Right atrium auricular region (tissue), 2 donors: Measurements from ENCODE around the gene AP2A2. TPM values are rescaled to one million over a fixed set of nuclear protein-coding genes. Genes with fewer than 3 reads are reported as not detected.
"Not testable (repeated sequence)": the region's sequence is repeated elsewhere in the genome, so short reads cannot be mapped to it uniquely, and the experiment has no call there.

Source experiments
- DNase-seq: peaks from one replicate; pipeline ENCODE4 v3.0.0-alpha.2; 2019; ENCODE audit warnings: low spot score
- H3K27ac ChIP-seq, 2 donors: fragments of 200-600 bp; sonication (generic); 1 replicate in 1 of 2; 2 replicates in 1 of 2; pipeline ENCODE4 v1.5.1; 2016 to 2019
- H3K27me3 ChIP-seq, 2 donors: fragments of 200-600 bp; sonication (generic); one replicate each; pipeline versions ENCODE4 v1.5.1 to v1.6.0; 2017 to 2019
- H3K36me3 ChIP-seq: fragments of 200-600 bp; sonication (generic); one replicate; pipeline ENCODE4 v1.5.1; 2016
- H3K4me1 ChIP-seq, 2 donors: fragments of 200-600 bp; sonication (generic); one replicate each; pipeline versions ENCODE4 v1.5.1 to v1.6.0; 2017 to 2019
- H3K4me3 ChIP-seq, 2 donors: fragments of 200-600 bp; sonication (generic); 1 replicate in 1 of 2; 2 replicates in 1 of 2; pipeline ENCODE4 v1.5.1; 2017 to 2019; ENCODE audit warnings: mild to moderate bottlenecking in 1 of 2, moderate library complexity in 1 of 2
- H3K9me3 ChIP-seq, 2 donors: fragments of 200-600 bp; sonication (generic); one replicate each; pipeline ENCODE4 v1.5.1; 2019
- CTCF ChIP-seq, 2 donors: fragments of 200-600 bp; sonication (generic); IDR thresholded peaks; one replicate each; pipeline ENCODE4 v1.5.1; 2019; ENCODE audit warnings: antibody characterized with exemption in 2 of 2
- total RNA-seq, 2 donors: library from RNA; depleted of rRNA; stranded (reverse); fragments of >200 nt; gene quantifications; one replicate each; pipeline ENCODE4 v1.1.0, GENCODE V29; 2016

Gene AP2A2
- total RNA-seq, 2 donors from 2014 or later, result 28.8 to 41.7 TPM

- no peak for DNase-seq
- no peak for TF ChIP-seq CTCF (IDR thresholded peaks at IDR 0.05)
- H3K9me3 ChIP-seq, result no peaks in the 10 kb centered on the region
These were observed 45.5 kb downstream of the AP2A2 start for GRCh38 chr11:971092-971690.

GRCh38 chr11:971731-972365, 46.2 kb downstream of the AP2A2 start:
- Histone ChIP-seq H3K36me3 (peaks cover 41% of the 10 kb centered on the region), H3K27me3 (no peaks in the 10 kb centered on the region), H3K4me1 (peaks cover 0 to 13% of the 10 kb centered on the region in 2 donors), H3K9me3 (no peaks in the 10 kb centered on the region), H3K27ac (no peak overlapping the region), H3K4me3 (no peak overlapping the region)
- TF ChIP-seq CTCF (IDR thresholded peaks at IDR 0.05), result no peak
- DNase-seq, result no peak

More at GRCh38 chr11:971092-971690, 45.5 kb downstream of the AP2A2 start:
- peaks cover 41% of the 10 kb centered on the region for H3K36me3 ChIP-seq
- H3K4me1 ChIP-seq, result peaks cover 0 to 13% of the 10 kb centered on the region in 2 donors
- H3K4me3 ChIP-seq, result no peak overlapping the region
- no peak overlapping the region for H3K27ac ChIP-seq
- no peaks in the 10 kb centered on the region for H3K27me3 ChIP-seq

GRCh38 chr11:972523-973211, 47.0 kb downstream of the AP2A2 start:
- H3K36me3 ChIP-seq, result peaks cover 48% of the 10 kb centered on the region
- H3K4me1 ChIP-seq, result peaks cover 0 to 14% of the 10 kb centered on the region in 2 donors
- no peak overlapping the region for H3K4me3 ChIP-seq
- DNase-seq, result no peak
- H3K9me3 ChIP-seq, result no peaks in the 10 kb centered on the region
- no peak overlapping the region for H3K27ac ChIP-seq
- TF ChIP-seq CTCF (IDR thresholded peaks at IDR 0.05), result no peak
- no peaks in the 10 kb centered on the region for H3K27me3 ChIP-seq

- H3K9me3 ChIP-seq, result no peaks in the 10 kb centered on the region
- H3K4me1 ChIP-seq, result peaks cover 0 to 14% of the 10 kb centered on the region in 2 donors
- no peak overlapping the region for H3K27ac ChIP-seq
- no peak overlapping the region for H3K4me3 ChIP-seq
- DNase-seq, result no peak
- no peak for TF ChIP-seq CTCF (IDR thresholded peaks at IDR 0.05)
- no peaks in the 10 kb centered on the region for H3K27me3 ChIP-seq
- peaks cover 53% of the 10 kb centered on the region for H3K36me3 ChIP-seq
These were observed 47.6 kb downstream of the AP2A2 start for GRCh38 chr11:973237-973636.

GRCh38 chr11:975376-975775, 49.7 kb downstream of the AP2A2 start:
- Histone ChIP-seq H3K4me1 (peaks cover 0 to 19% of the 10 kb centered on the region in 2 donors), H3K36me3 (peaks cover 54% of the 10 kb centered on the region)
- H3K27ac ChIP-seq, H3K9me3 ChIP-seq, DNase-seq, H3K4me3 ChIP-seq, H3K27me3 ChIP-seq: not testable (repeated sequence)

- peaks cover 0 to 23% of the 10 kb centered on the region in 2 donors for H3K4me1 ChIP-seq
- no peak for TF ChIP-seq CTCF (IDR thresholded peaks at IDR 0.05)
- H3K27ac ChIP-seq, result no peak overlapping the region
- H3K4me3 ChIP-seq, result no peak overlapping the region
- peaks cover 50% of the 10 kb centered on the region for H3K36me3 ChIP-seq
- H3K27me3 ChIP-seq, result no peaks in the 10 kb centered on the region
- DNase-seq, result no peak
- no peaks in the 10 kb centered on the region for H3K9me3 ChIP-seq
These were observed 50.2 kb downstream of the AP2A2 start for GRCh38 chr11:975827-976226.
